Kidney tubule cell (primary cell): ENCODE measurements around the gene FYTTD1.

Source experiments
- DNase-seq: peaks from one replicate; pipeline ENCODE4 v3.0.0-alpha.2; 2018; ENCODE audit warnings: low spot score

Gene FYTTD1

DNA sequence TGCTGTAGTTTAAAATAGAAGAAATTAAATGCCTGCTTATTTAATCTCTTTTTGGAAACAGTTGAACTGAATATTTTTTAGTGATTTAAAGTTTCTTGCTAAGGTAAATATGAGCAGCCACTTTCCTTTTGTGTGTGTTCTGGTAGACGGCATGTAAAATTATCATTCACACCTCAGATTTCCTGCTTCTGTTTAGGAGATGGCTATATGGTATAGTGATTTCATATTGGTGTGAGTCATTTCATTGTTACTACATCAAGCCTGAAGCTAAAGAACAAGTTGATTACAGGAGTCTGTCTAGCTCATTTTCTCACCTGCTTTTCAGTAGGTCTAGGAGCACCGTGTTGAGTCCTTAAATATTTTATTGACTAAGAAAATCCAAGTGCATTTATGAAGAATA is 43.6 kb downstream of the FYTTD1 start:
- peak; percentile 53 for DNase-seq

DNA sequence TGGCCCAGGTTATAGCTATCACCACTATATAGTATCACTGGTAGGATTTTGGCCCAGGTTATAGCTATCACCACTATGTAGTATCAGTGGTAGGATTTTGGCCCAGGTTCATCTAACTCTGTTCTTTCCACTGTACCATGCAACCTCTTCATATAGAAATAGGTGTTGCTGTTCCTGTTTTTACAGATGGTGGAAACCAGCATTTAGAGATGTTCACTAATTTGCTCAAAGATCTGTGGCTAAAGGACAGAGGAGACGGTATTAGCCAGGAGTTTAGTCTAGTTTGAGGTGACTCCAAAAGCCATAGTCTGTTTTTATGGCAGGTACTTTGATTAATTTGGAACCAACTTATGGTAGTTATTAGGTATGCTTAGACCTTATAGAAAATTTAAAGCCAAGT is 44.4 kb downstream of the FYTTD1 start:
- no peak for DNase-seq

GRCh38 chr3:197795200-197795599 is 45.5 kb downstream of the FYTTD1 start:
- DNase-seq, result peak; percentile 39

DNA sequence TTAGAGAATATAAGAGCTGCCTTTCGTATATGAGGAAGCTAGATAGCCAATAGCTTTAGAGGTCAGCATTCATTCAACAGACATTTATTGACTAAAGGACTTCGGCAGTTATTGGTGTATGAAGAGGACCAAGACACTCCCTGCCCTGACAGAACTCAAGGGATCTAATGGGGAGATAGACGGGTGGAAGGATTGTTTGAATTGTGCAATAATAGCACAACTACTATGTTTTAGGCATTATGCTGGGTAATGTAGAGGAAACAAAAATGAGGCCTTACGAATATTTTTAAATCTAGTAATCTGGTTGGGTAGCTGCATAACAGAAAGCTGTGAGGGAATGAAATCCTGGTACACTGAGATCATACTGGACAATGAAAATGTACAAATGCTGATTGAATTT is 46.4 kb downstream of the FYTTD1 start:
- no peak for DNase-seq

DNA sequence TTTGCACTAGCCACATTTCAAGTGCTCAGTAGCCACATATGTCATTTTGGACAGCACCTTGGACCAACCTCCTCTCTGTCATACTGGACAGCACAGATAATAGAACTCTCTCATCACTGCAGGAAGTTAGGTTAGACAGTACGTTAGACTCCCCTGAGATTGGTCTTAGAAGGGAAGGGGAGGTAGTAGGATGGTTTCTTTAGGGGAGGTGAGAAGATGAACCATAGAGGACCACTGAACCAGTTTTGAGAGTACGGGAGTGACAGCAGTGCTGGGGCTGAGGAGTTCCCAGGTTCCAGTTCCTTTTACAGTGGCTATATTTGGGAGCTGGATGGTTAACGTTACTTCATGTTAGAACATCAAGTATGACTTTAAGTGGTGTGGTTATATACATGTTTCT is 49.2 kb downstream of the FYTTD1 start:
- no peak for DNase-seq

DNA sequence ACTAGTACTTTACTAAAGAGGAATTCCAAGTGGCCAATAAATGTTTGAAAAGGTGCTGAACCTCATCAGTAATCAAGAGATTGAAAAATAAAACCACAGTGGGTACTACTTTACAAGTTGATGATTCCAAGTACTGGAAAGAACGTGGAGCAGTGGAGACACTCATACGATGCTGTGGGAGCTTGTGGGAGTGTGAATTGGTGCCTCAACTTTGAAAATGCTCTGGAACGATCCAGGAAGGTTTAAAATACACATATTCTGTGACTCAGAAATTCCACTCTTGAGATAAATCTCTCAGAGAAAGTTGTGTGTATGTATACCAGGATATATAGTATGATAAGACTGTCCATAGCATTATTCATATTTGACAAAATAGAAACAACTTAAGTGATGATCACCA is 50.7 kb downstream of the FYTTD1 start:
- DNase-seq, result no peak

GRCh38 chr3:197801891-197802778 is 52.5 kb downstream of the FYTTD1 start:
- DNase-seq, result peak; percentile 11

GRCh38 chr3:197802779-197803459 is 53.2 kb downstream of the FYTTD1 start:
- DNase-seq, result no peak

GRCh38 chr3:197804511-197804910 is 54.8 kb downstream of the FYTTD1 start:
- DNase-seq, result no peak

DNA sequence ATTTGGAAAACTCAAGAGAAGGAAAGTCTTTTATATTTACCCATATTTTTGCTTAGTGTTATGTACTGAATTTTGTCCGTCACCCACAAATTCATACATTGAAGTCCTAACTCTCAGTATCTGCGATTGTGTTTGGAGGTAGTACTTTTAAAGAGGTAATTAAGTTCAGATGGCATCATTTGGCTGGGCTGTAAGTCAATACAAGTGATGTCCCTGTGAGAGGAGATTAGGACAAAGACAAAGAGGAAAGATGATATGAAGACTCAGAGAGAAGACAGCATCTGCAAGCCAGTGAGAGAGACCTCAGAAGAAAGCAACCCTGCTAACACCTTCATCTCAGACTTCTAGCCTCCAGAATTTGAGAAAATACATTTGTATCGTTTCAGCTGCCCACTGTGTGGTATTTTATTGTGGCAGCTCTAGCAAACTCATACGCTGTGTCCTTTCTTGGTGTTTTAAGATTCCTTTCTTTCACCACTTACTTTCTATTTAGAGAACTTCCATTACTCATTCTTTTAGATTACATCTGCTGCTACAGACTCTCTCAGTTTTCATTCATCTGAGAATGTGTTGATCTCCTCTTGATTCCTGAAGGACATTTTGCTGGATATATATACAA is 58.4 kb downstream of the FYTTD1 start:
- no peak for DNase-seq

DNA sequence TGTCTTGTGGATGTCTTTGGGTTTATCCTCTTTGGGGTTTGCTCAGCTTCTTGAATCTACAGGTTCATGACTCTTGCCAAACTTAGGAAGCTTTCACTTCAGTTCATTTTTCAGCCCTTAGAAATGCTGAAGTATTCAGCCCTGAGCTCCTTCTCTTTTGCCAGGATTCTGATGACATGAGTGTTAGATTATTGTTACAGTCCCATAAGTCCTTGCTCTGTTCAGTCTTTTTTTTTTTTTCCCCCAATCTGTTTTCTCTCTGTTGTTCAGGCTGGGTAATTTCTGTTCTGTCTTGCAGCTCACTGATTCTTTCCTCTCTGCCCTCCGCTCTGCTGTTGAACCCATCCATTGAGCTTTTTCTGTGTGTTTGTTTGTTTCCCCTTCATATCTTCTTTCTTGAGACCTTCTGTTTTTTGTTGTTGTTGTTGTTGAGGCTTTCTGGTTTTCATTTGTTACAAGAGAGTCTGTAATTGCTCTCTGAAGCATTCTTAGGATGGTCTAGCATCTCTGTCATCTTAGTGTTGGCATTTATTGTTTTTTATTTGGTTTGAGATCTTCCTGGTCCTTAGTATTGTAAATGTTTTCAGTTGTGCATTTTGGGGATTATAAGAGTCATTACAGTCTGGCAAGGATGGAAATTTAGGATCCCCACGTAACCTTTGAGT is 59.8 kb downstream of the FYTTD1 start:
- DNase-seq, result peak; percentile 36

GRCh38 chr3:197810901-197811300 is 61.2 kb downstream of the FYTTD1 start:
- DNase-seq, result no peak

GRCh38 chr3:197811343-197811742 is 61.7 kb downstream of the FYTTD1 start:
- no peak for DNase-seq

DNA sequence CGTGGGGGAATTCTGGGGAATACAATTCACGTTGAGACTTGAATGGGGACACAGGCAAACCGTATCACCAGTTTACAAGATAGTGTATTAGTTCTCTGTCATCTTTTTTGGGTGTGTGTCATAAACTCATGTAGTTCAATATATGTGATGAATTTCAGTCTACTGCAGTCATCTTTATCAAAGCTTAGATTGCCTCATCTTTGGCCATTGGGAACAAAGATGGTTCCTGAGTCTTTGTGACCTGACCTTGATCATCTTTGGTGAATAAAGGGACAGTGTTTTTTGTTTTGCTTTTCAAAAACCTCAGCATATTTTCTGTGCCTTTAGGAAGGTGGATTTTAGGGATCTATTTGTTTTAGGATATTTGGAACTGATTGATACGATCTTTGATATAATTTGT is 64.7 kb downstream of the FYTTD1 start:
- no peak for DNase-seq

DNA sequence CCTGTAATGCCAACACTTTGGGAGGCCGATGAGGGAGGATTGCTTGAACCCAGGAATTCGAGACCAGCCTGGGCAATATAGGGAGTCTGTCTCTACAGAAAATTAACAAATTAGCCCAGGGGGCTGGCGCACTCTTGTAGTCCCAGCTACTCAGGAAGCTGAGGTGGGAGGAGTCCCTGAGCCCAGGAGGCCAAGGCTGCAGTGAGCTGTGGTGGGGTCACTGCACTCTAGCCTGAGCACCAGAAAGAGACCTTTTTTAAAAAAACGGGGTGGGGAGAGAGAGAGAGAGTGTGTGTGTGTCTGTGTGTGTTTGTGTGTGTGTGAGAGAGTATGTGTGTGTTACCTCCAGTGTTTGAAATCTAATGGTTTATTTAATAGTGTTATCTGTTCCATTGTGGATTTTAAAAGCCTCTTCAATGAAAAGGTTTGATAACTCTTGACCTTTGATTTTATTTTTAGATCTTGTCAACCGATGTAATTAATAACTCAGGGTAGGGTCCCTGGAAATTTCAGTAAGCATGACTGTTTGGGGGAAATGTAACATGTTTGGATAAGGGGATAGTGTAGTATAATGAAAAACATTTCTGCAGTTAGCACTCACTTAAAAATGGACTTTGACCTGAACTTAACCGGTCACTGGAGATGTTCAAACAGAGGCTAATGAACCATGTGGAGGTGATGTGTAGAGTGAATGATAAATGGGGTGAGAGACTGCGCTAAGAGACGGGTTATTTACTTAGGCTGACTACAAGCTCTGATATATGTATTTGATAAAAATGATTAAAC is 71.1 kb downstream of the FYTTD1 start:
- DNase-seq, result peak; percentile 56

- no peak for DNase-seq
Observed at GRCh38 chr3:197829397-197830045, 79.8 kb downstream of the FYTTD1 start.

- DNase-seq, result no peak
Observed at GRCh38 chr3:197830308-197830966, 80.8 kb downstream of the FYTTD1 start.

- DNase-seq, result no peak
Observed at GRCh38 chr3:197830967-197831313, 81.3 kb downstream of the FYTTD1 start.

GRCh38 chr3:197833930-197834715 is 84.4 kb downstream of the FYTTD1 start:
- no peak for DNase-seq

GRCh38 chr3:197835509-197835908 is 85.8 kb downstream of the FYTTD1 start:
- DNase-seq, result no peak
